ENCODE measurements around the gene FGFR3.

The FGFR3 gene

GRCh38 chr4:1756893-1757779 lies 36.0 kb upstream of the FGFR3 start:
- DNase-seq: no peak

GRCh38 chr4:1757836-1758235 lies 35.3 kb upstream of the FGFR3 start:
- DNase-seq: no peak

- no peak for DNase-seq
Measured at GRCh38 chr4:1758306-1759121, 34.6 kb upstream of the FGFR3 start.

GRCh38 chr4:1759170-1759817 lies 33.8 kb upstream of the FGFR3 start:
- no peak for DNase-seq

GRCh38 chr4:1759818-1760223 lies 33.3 kb upstream of the FGFR3 start:
- no peak for DNase-seq

- no peak for DNase-seq
Measured at GRCh38 chr4:1760521-1761071, 32.5 kb upstream of the FGFR3 start.

GRCh38 chr4:1761130-1761689 lies 31.9 kb upstream of the FGFR3 start:
- DNase-seq: no peak

GRCh38 chr4:1762264-1763010 lies 30.7 kb upstream of the FGFR3 start:
- DNase-seq: no peak

- DNase-seq: no peak
Measured at GRCh38 chr4:1763070-1763549, 30.0 kb upstream of the FGFR3 start.

GRCh38 chr4:1763550-1764080 lies 29.5 kb upstream of the FGFR3 start:
- no peak for DNase-seq

GRCh38 chr4:1764670-1765069 lies 28.4 kb upstream of the FGFR3 start:
- no peak for DNase-seq

- no peak for DNase-seq
Measured at GRCh38 chr4:1765409-1766072, 27.6 kb upstream of the FGFR3 start.

GRCh38 chr4:1766106-1767060 lies 26.7 kb upstream of the FGFR3 start:
- DNase-seq: no peak

- DNase-seq: peak; percentile 31
Measured at GRCh38 chr4:1767061-1767769, 25.9 kb upstream of the FGFR3 start.

GRCh38 chr4:1767770-1768366 lies 25.2 kb upstream of the FGFR3 start:
- DNase-seq: peak; percentile 45

GRCh38 chr4:1768367-1769034 lies 24.6 kb upstream of the FGFR3 start:
- no peak for DNase-seq

- DNase-seq: no peak
Measured at GRCh38 chr4:1769692-1770091, 23.4 kb upstream of the FGFR3 start.

GRCh38 chr4:1770245-1770644 lies 22.8 kb upstream of the FGFR3 start:
- no peak for DNase-seq
